Skeletal muscle cell (primary cell): ENCODE measurements around the gene ERGIC2.
"Not testable (repeated sequence)": the region's sequence is repeated elsewhere in the genome, so short reads cannot be mapped to it uniquely, and the experiment has no call there.

ENCODE experiments used
- DNase-seq: peaks from one replicate; pipeline ENCODE4 v3.0.0-alpha.2; 2010; ENCODE audit warnings: low read depth
- H3K4me3 ChIP-seq: 2 replicates; pipeline ENCODE4 v1.5.1; 2011; ENCODE audit warnings: low read depth, mild to moderate bottlenecking, control low read depth, low read length, moderate library complexity

The ERGIC2 gene

GRCh38 chr12:29309320-29309902, 71.6 kb downstream of the ERGIC2 start:
- DNase-seq, result no peak
- H3K4me3 ChIP-seq, result no peak overlapping the region

- DNase-seq, result no peak
- H3K4me3 ChIP-seq, result no peak overlapping the region
Observed at GRCh38 chr12:29306682-29307081, 74.3 kb downstream of the ERGIC2 start.

- DNase-seq, result no peak
- no peak overlapping the region for H3K4me3 ChIP-seq
Observed at GRCh38 chr12:29306266-29306665, 74.7 kb downstream of the ERGIC2 start.

- DNase-seq, result no peak
- no peak overlapping the region for H3K4me3 ChIP-seq
Observed at GRCh38 chr12:29304388-29304787, 76.6 kb downstream of the ERGIC2 start.

- no peak for DNase-seq
- no peak overlapping the region for H3K4me3 ChIP-seq
Observed at GRCh38 chr12:29301114-29301513, 79.9 kb downstream of the ERGIC2 start.

- no peak for DNase-seq
- H3K4me3 ChIP-seq, result no peak overlapping the region
Observed at GRCh38 chr12:29299633-29300032, 81.3 kb downstream of the ERGIC2 start.

GRCh38 chr12:29291226-29291625, 89.7 kb downstream of the ERGIC2 start:
- no peak overlapping the region for H3K4me3 ChIP-seq
- no peak for DNase-seq

- H3K4me3 ChIP-seq, DNase-seq: not testable (repeated sequence)
Observed at GRCh38 chr12:29290475-29290874, 90.5 kb downstream of the ERGIC2 start.

GRCh38 chr12:29288031-29288430, 92.9 kb downstream of the ERGIC2 start:
- H3K4me3 ChIP-seq, result no peak overlapping the region
- no peak for DNase-seq

GRCh38 chr12:29287622-29288021, 93.3 kb downstream of the ERGIC2 start:
- no peak for DNase-seq

More at GRCh38 chr12:29287622-29288021, 93.3 kb downstream of the ERGIC2 start:
- H3K4me3 ChIP-seq, result no peak overlapping the region
